A549 (cell line): ENCODE results near the gene OR6C76. TPM values are rescaled to one million over a fixed set of nuclear protein-coding genes. Genes with fewer than 3 reads are reported as not detected.
"Not testable (repeated sequence)": the region's sequence is repeated elsewhere in the genome, so short reads cannot be mapped to it uniquely, and the experiment has no call there.

Source experiments
- ATAC-seq, 2 experiments: fragments of 200-7000 bp in 1 of 2; fragments of >200 bp in 1 of 2; cut with Nextera tagmentation in 1 of 2; cut with Tn5 transposase in 1 of 2; 3 replicates each; pipeline versions ENCODE4 v1.8.0 to v1.9.1; 2018 to 2020; ENCODE audit warnings: mild to moderate bottlenecking in 1 of 2, moderate library complexity in 1 of 2
- CTCF ChIA-PET: fragments of 300-600 bp; sonication (Branson Sonifier 250); formaldehyde crosslinking; extraction: SDS; loops from one replicate; lab custom pipeline; 2021; ENCODE audit warnings: antibody characterized with exemption, inconsistent platforms; lab: Yijun Ruan, JAX
- POLR2A ChIA-PET: fragments of 350-600 bp; formaldehyde crosslinking; extraction: SDS; loops from one replicate; lab custom pipeline; 2021; ENCODE audit warnings: antibody characterized with exemption, inconsistent platforms; lab: Yijun Ruan, JAX
- DNase-seq, 2 experiments: peaks; one replicate each; pipeline versions ENCODE4 v3.0.0 to v3.0.0-alpha.2; 2011 to 2016; ENCODE audit warnings: low read depth in 1 of 2, low spot score in 1 of 2
- FAIRE-seq: peaks from 2 replicates; lab custom pipeline; 2011; peaks lifted over from hg19 to GRCh38; lab: Jason Lieb, UNC
- H3K27ac ChIP-seq, 2 experiments: fragments of >200 bp; sonication (Bioruptor Twin); formaldehyde crosslinking; 3 replicates each; pipeline ENCODE4 v1.5.1; 2016 to 2017
- H3K4me1 ChIP-seq: fragments of >200 bp; sonication (Bioruptor Twin); formaldehyde crosslinking; 3 replicates; pipeline ENCODE4 v1.6.1; 2016
- H3K4me2 ChIP-seq: fragments of >200 bp; sonication (Bioruptor Twin); formaldehyde crosslinking; 3 replicates; pipeline ENCODE4 v1.6.1; 2016
- H3K4me3 ChIP-seq: fragments of >200 bp; sonication (Bioruptor Twin); formaldehyde crosslinking; 3 replicates; pipeline ENCODE4 v1.5.1; 2016
- H3K9me3 ChIP-seq: fragments of >200 bp; sonication (Bioruptor Twin); formaldehyde crosslinking; 3 replicates; pipeline ENCODE4 v1.6.1; 2016
- ATOH8 ChIP-seq: fragments of 250-450 bp; sonication (Bioruptor Pico); IDR thresholded peaks from 2 replicates; pipeline ENCODE4 v1.5.0; 2020; ENCODE audit warnings: low read depth, mild to moderate bottlenecking, moderate library complexity
- CHD2 ChIP-seq: fragments of 150-350 bp; IDR thresholded peaks from 2 replicates; pipeline ENCODE4 v1.6.1; 2014; ENCODE audit warnings: low read length; ENCODE audit not compliant: partially characterized antibody
- FOSB ChIP-seq: fragments of 250-450 bp; sonication (Bioruptor Pico); IDR thresholded peaks from 2 replicates; pipeline ENCODE4 v1.5.0; 2020; ENCODE audit warnings: mild to moderate bottlenecking, moderate library complexity
- HOXA7 ChIP-seq: fragments of 250-450 bp; sonication (Bioruptor Pico); IDR thresholded peaks from 2 replicates; pipeline ENCODE4 v1.5.0; 2020; ENCODE audit warnings: mild to moderate bottlenecking, moderate library complexity
- KDM1A ChIP-seq: fragments of 200-600 bp; sonication (generic); IDR thresholded peaks from 2 replicates; pipeline ENCODE4 v1.6.1; 2016; ENCODE audit warnings: low read depth, mild to moderate bottlenecking
- MAFK ChIP-seq: fragments of 450-650 bp; IDR thresholded peaks from 2 replicates; pipeline ENCODE4 v1.6.1; 2014; ENCODE audit not compliant: partially characterized antibody
- POLR2A ChIP-seq: IDR thresholded peaks from 2 replicates; pipeline ENCODE4 v1.6.1; 2012; ENCODE audit warnings: mild to moderate bottlenecking, low read length
- REST ChIP-seq: fragments of 200-600 bp; sonication (generic); IDR thresholded peaks from 2 replicates; pipeline ENCODE4 v1.6.1; 2016; ENCODE audit warnings: antibody characterized with exemption, mild to moderate bottlenecking, moderate library complexity
- SMC3 ChIP-seq: fragments of >200 bp; sonication (Bioruptor Twin); formaldehyde crosslinking; IDR thresholded peaks from 3 replicates; pipeline ENCODE4 v1.6.1; 2018; ENCODE audit warnings: inconsistent platforms
- ZC3H11A ChIP-seq: fragments of 450-650 bp; IDR thresholded peaks from 2 replicates; pipeline ENCODE4 v1.6.1; 2014; ENCODE audit warnings: antibody characterized with exemption, mild to moderate bottlenecking
- ZSCAN20 ChIP-seq: fragments of 250-450 bp; sonication (Bioruptor Pico); IDR thresholded peaks from 2 replicates; pipeline ENCODE4 v1.8.0; 2022; ENCODE audit warnings: mild to moderate bottlenecking, moderate library complexity
- WGBS: methylation state at CpG from one replicate; pipeline ENCODE4 v1.1.6; 2017; ENCODE audit errors: missing lambda C conversion rate; 5-methylcytosine and 5-hydroxymethylcytosine counted together
- polyA plus RNA-seq, 4 experiments: library from polyadenylated mRNA; depleted of rRNA in 3 of 4; stranded (reverse); fragments of >200 nt; fragmentation: RNase III in 1 of 4; extraction: RNeasy Plus Mini Kit Qiagen cat#74134 plus additional on column Dnase treatment in 1 of 4; gene quantifications; 2 replicates in 3 of 4; 3 replicates in 1 of 4; pipeline ENCODE4 v1.2.3, GENCODE V29; 2011 to 2017

The OR6C76 gene
- polyA plus RNA-seq, 2 of the 4 experiments (the other 2 are of a cell fraction): not detected

- WGBS: 41% methylated on average over 2 of the region's 2 CpGs
- TF ChIP-seq ZC3H11A: no peak
- ATAC-seq (no peak), FAIRE-seq (no peak), DNase-seq (no peak)
- ChIA-PET CTCF (no interaction called here), POLR2A (no interaction called here)
- Histone ChIP-seq H3K27ac (no peak overlapping the region), H3K4me1 (no peaks in the 10 kb centered on the region), H3K4me3 (no peak overlapping the region), H3K4me2 (no peak overlapping the region), H3K9me3 (no peaks in the 10 kb centered on the region)
Observed at GRCh38 chr12:55420307-55420962, 5.6 kb upstream of the OR6C76 start.

- CTCF ChIA-PET: interaction anchor here (2.0 kb wide), 1 partner anchor 18 kb away, joined by 6 read pairs; no protein-coding TSS in a partner anchor
- H3K4me1 ChIP-seq: no peaks in the 10 kb centered on the region
- 2% methylated on average over 1 of the region's 1 CpG for WGBS
- POLR2A ChIA-PET: no interaction called here
- ATAC-seq (no peak), DNase-seq (no peak), FAIRE-seq (no peak)
- no peak overlapping the region for H3K4me3 ChIP-seq
- no peak overlapping the region for H3K4me2 ChIP-seq
- TF ChIP-seq HOXA7 (CRISPR knock-in tag) (no peak), REST (no peak)
- H3K9me3 ChIP-seq: no peaks in the 10 kb centered on the region
- H3K27ac ChIP-seq: no peak overlapping the region
Observed at GRCh38 chr12:55428331-55429243, 2.5 kb downstream of the OR6C76 start.

GRCh38 chr12:55441233-55441632 lies 15.2 kb downstream of the OR6C76 start:
- H3K9me3 ChIP-seq, H3K4me1 ChIP-seq, POLR2A ChIA-PET, DNase-seq, H3K4me2 ChIP-seq, FAIRE-seq, ATAC-seq, H3K27ac ChIP-seq, H3K4me3 ChIP-seq, CTCF ChIA-PET: not testable (repeated sequence)
- WGBS: 29% methylated on average over 5 of the region's 5 CpGs

DNA sequence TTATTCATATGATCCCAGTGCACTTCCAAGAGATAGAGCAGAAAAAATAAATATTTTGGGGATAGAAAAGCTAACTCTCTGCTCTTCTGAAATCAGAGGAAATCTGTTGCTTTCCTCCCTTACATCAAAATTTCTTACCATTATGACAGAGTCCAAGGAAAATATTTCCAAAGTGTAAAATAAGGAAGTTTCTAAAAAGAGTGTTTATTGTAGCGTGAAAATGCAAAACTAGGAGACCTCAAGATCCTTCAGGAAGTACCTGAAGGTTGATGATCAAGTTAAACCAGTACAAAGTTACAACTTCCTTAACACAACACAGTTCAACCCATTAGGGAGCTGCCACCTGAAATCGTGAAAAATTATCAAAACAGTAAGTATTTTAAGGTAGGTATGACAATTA lies 17.7 kb downstream of the OR6C76 start, which contains the start of gene OR6C2:
TSS of gene OR6C2 (plus strand) at position 301 of the 400 bp plus-strand sequence. CDS start 8,138 bp downstream, outside the sequence.
- no peak within 1 kb of the TSS for H3K4me2 ChIP-seq
- DNase-seq: no peak
- H3K27ac ChIP-seq: no peak within 1 kb of the TSS
- ATAC-seq: no peak
- CTCF ChIA-PET: interaction anchor here (0.6 kb wide), 1 partner anchor 330 kb away, joined by 5 read pairs; no protein-coding TSS in a partner anchor
- no peaks in the 10 kb centered on the region for H3K9me3 ChIP-seq
- no peaks in the 10 kb centered on the region for H3K4me1 ChIP-seq
- TF ChIP-seq MAFK: no peak
- TF ChIP-seq KDM1A: no peak
- TF ChIP-seq CHD2: no peak
- TF ChIP-seq ZSCAN20 (CRISPR knock-in tag): no peak
- TF ChIP-seq FOSB (CRISPR knock-in tag): no peak
- no peak for TF ChIP-seq POLR2A
- no peak for TF ChIP-seq SMC3
- no peak for TF ChIP-seq ATOH8 (CRISPR knock-in tag)
- POLR2A ChIA-PET: no interaction called here
- FAIRE-seq: no peak
- H3K4me3 ChIP-seq: no peak within 1 kb of the TSS
- WGBS: 3% methylated on average over 2 of the region's 2 CpGs
